Measurements from ENCODE around the gene OLR1. TPM values are rescaled to one million over a fixed set of nuclear protein-coding genes. Genes with fewer than 3 reads are reported as not detected.
A peak's percentile ranks its signal among the peaks of the same experiment; 100 is the strongest.
"Not testable (repeated sequence)": the region's sequence is repeated elsewhere in the genome, so short reads cannot be mapped to it uniquely, and the experiment has no call there.

Gene OLR1
- 1.0 TPM for polyA plus RNA-seq (2013, experiment 1 of 2; ENCODE audit: insufficient read length)
- 1.2 TPM for polyA plus RNA-seq (2013, experiment 2 of 2; ENCODE audit: insufficient read length)

GRCh38 chr12:10171973-10172728, at the start of gene OLR1:
TSS of gene OLR1 (minus strand) at chr12:10172132. CDS start at chr12:10172077, 55 bp downstream.
- DNase-seq = no peak

GRCh38 chr12:10220398-10221077, 48.6 kb upstream of the OLR1 start:
- no peak for DNase-seq

- DNase-seq = no peak
Observed at GRCh38 chr12:10218021-10218420, 46.1 kb upstream of the OLR1 start.

- DNase-seq = not testable (repeated sequence)
Observed at GRCh38 chr12:10215946-10216345, 44.0 kb upstream of the OLR1 start.

GRCh38 chr12:10215436-10215835, 43.5 kb upstream of the OLR1 start:
- DNase-seq = no peak

GRCh38 chr12:10214895-10215267, 42.9 kb upstream of the OLR1 start:
- no peak for DNase-seq

- peak; percentile 72 for DNase-seq
Observed at GRCh38 chr12:10214136-10214894, 42.4 kb upstream of the OLR1 start.

- peak; percentile 83 for DNase-seq
Observed at GRCh38 chr12:10213168-10214135, 41.5 kb upstream of the OLR1 start.

GRCh38 chr12:10212739-10213131, 40.8 kb upstream of the OLR1 start, which contains the start of gene GABARAPL1:
TSS of gene GABARAPL1 (plus strand) at chr12:10212877. CDS start at chr12:10213130, 253 bp downstream.
- peak; percentile 82 for DNase-seq

GRCh38 chr12:10211940-10212738, 40.2 kb upstream of the OLR1 start:
- peak; percentile 98 for DNase-seq

GRCh38 chr12:10211101-10211939, 39.4 kb upstream of the OLR1 start:
- DNase-seq = no peak

- no peak for DNase-seq
Observed at GRCh38 chr12:10210225-10210624, 38.3 kb upstream of the OLR1 start.

GRCh38 chr12:10207136-10207535, 35.2 kb upstream of the OLR1 start:
- no peak for DNase-seq

GRCh38 chr12:10205220-10205807, 33.4 kb upstream of the OLR1 start:
- DNase-seq = peak; percentile 37

- not testable (repeated sequence) for DNase-seq
Observed at GRCh38 chr12:10204495-10204894, 32.6 kb upstream of the OLR1 start.

GRCh38 chr12:10197879-10198278, 25.9 kb upstream of the OLR1 start:
- DNase-seq = no peak

- no peak for DNase-seq
Observed at GRCh38 chr12:10196210-10196609, 24.3 kb upstream of the OLR1 start.

- DNase-seq = peak; percentile 42
Observed at GRCh38 chr12:10194160-10194670, 22.3 kb upstream of the OLR1 start.

- DNase-seq = peak; percentile 90
Observed at GRCh38 chr12:10191865-10192264, 19.9 kb upstream of the OLR1 start.

All from fibroblast of skin of abdomen (primary cell).